Stimulated activated naive B cell treated with anti-CD40 and anti-IgM and Interleukin-4, amounts not matched to agents 10 μg/mL and 1 μg/mL and 100 μg/mL, for 72 hours (primary cell): ENCODE results near the gene CSF2RB.
"Not testable (repeated sequence)": the region's sequence is repeated elsewhere in the genome, so short reads cannot be mapped to it uniquely, and the experiment has no call there.

Source experiments
- ATAC-seq, 2 donors: fragments of 150-1000 bp; cut with Tn5 transposase; replicated peaks; 2 replicates each; pipeline ENCODE4 v1.10.0; 2021; ENCODE audit warnings: moderate library complexity in 1 of 2
- DNase-seq: peaks from one replicate; pipeline ENCODE4 v3.0.0; 2021
- H3K27ac Mint-ChIP-seq: one replicate; pipeline ENCODE4 v1.8.0; 2022; ENCODE audit warnings: mild to moderate bottlenecking, mixed read lengths
- H3K27me3 Mint-ChIP-seq, 2 donors: one replicate each; pipeline ENCODE4 v1.8.0; 2022; ENCODE audit warnings: mixed read lengths in 2 of 2
- H3K36me3 Mint-ChIP-seq, 2 donors: one replicate each; pipeline ENCODE4 v1.8.0; 2022; ENCODE audit warnings: mixed read lengths in 2 of 2, mild to moderate bottlenecking in 1 of 2
- H3K4me1 Mint-ChIP-seq, 2 donors: one replicate each; pipeline ENCODE4 v1.8.0; 2022; ENCODE audit warnings: mixed read lengths in 2 of 2, mild to moderate bottlenecking in 1 of 2
- H3K4me3 Mint-ChIP-seq, 2 donors: one replicate each; pipeline ENCODE4 v1.8.0; 2022; ENCODE audit warnings: mild to moderate bottlenecking in 2 of 2, mixed read lengths in 2 of 2, moderate library complexity in 1 of 2
- H3K9me3 Mint-ChIP-seq, 2 donors: one replicate each; pipeline ENCODE4 v1.8.0; 2022; ENCODE audit warnings: mixed read lengths in 2 of 2, mild to moderate bottlenecking in 1 of 2

CSF2RB gene

GRCh38 chr22:36988075-36988832, 74.8 kb downstream of the CSF2RB start:
- Mint-ChIP-seq H3K4me1 (no peaks in the 10 kb centered on the region), H3K27ac (no peak overlapping the region), H3K27me3 (peaks cover 43 to 45% of the 10 kb centered on the region in 2 donors), H3K36me3 (peaks cover 0 to 1% of the 10 kb centered on the region in 2 donors), H3K9me3 (peaks cover 3% of the 10 kb centered on the region in 2 donors), H3K4me3 (no peak overlapping the region)
- ATAC-seq, result no peak
- DNase-seq, result no peak

- not testable (repeated sequence) for H3K4me3 Mint-ChIP-seq, DNase-seq, H3K27ac Mint-ChIP-seq, H3K36me3 Mint-ChIP-seq, H3K9me3 Mint-ChIP-seq, ATAC-seq, H3K4me1 Mint-ChIP-seq
- peaks cover 46 to 47% of the 10 kb centered on the region in 2 donors for H3K27me3 Mint-ChIP-seq
Observed at GRCh38 chr22:36989012-36989411, 75.6 kb downstream of the CSF2RB start.
